BLaER1 (cell line): Measurements from ENCODE around the gene ZNF43.
A peak's percentile ranks its signal among the peaks of the same experiment; 100 is the strongest.

Experiments
- H3K27ac ChIP-seq: shearing (Covaris generic); formaldehyde crosslinking; 2 replicates; pipeline ENCODE4 v1.8.1; 2022
- H3K27me3 ChIP-seq: shearing (Covaris generic); formaldehyde crosslinking; 2 replicates; pipeline ENCODE4 v1.8.1; 2022
- H3K36me3 ChIP-seq: shearing (Covaris generic); formaldehyde crosslinking; 2 replicates; pipeline ENCODE4 v1.8.1; 2022
- H3K4me1 ChIP-seq: shearing (Covaris generic); formaldehyde crosslinking; 2 replicates; pipeline ENCODE4 v1.8.1; 2022
- H3K4me2 ChIP-seq: shearing (Covaris generic); formaldehyde crosslinking; 2 replicates; pipeline ENCODE4 v1.8.1; 2022
- H3K4me3 ChIP-seq: shearing (Covaris generic); formaldehyde crosslinking; 2 replicates; pipeline ENCODE4 v1.8.1; 2022
- H3K9ac ChIP-seq: shearing (Covaris generic); formaldehyde crosslinking; 2 replicates; pipeline ENCODE4 v1.8.1; 2022
- H3K9me3 ChIP-seq: shearing (Covaris generic); formaldehyde crosslinking; 2 replicates; pipeline ENCODE4 v1.8.1; 2022
- H4K20me1 ChIP-seq: shearing (Covaris generic); formaldehyde crosslinking; 2 replicates; pipeline ENCODE4 v1.8.1; 2022
- Cebpa-rat ChIP-seq: shearing (Covaris generic); IDR thresholded peaks from 2 replicates; pipeline ENCODE4 v1.8.1; 2022

The ZNF43 gene

DNA sequence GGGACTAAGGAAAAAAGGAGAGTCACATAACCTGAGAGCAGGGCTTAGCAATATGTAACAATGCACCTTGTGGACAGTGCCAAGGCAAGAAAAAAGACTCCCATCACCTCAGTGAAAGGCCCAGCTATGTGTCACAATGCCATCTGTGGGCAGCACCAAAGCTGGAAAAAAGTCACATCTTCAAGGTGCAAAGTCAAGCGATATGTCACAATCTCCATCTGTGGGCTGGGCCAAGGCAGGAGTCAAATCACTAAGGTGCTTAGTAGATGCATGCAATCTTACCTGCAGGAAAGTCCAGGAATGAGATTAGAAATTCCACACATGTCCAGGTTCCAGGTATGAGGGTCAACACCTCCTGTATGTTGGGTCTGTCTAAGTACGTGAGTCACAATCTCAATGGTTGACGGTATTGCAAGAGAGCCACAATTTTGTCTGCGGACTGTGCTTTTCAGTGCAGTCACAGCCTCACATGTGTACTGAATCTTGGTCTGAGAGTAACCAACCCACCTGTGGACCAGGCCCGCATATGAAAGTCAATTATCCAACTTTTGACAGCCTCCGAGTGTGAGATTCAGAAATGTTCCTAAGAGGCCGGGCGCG lies 14.8 kb upstream of the ZNF43 start:
- peak overlapping the region; percentile 95 for H3K9ac ChIP-seq
- no peak for TF ChIP-seq Cebpa-rat
- H3K4me3 ChIP-seq = peak overlapping the region; percentile 92
- peak overlapping the region; percentile 85 for H3K4me2 ChIP-seq
- H4K20me1 ChIP-seq = peaks cover 24% of the 10 kb centered on the region
- peaks cover 21% of the 10 kb centered on the region for H3K4me1 ChIP-seq
- H3K27me3 ChIP-seq = no peaks in the 10 kb centered on the region
- H3K9me3 ChIP-seq = peaks cover 39% of the 10 kb centered on the region
- peaks cover 51% of the 10 kb centered on the region for H3K36me3 ChIP-seq
- H3K27ac ChIP-seq = peak overlapping the region; percentile 95; the same call in 1 of the 2 replicates

DNA sequence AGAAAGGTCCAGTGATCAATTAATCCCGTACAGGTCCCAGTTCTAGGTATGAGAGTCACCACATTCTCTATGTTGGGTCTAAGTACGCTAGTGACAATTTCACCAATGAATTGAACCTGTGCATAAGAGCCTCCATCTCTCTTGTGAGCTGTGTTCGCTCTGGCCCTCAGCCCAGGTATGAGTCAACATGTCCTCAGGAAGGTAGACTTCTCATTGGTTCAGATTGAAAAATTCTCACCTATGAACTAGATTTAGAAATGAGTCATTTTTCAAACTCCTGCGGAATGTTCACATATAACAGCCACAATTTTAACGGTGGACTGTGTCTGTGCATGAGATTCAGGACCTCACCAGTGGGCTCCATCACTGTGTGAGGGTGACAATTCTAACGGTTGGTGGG lies 12.7 kb upstream of the ZNF43 start:
- no peak for TF ChIP-seq Cebpa-rat
- Histone ChIP-seq H3K36me3 (peaks cover 71% of the 10 kb centered on the region), H3K9ac (no peak overlapping the region), H3K4me1 (peaks cover 21% of the 10 kb centered on the region), H4K20me1 (peaks cover 36% of the 10 kb centered on the region), H3K9me3 (peaks cover 39% of the 10 kb centered on the region), H3K27ac (no peak overlapping the region), H3K4me3 (no peak overlapping the region), H3K4me2 (no peak overlapping the region), H3K27me3 (no peaks in the 10 kb centered on the region)

DNA sequence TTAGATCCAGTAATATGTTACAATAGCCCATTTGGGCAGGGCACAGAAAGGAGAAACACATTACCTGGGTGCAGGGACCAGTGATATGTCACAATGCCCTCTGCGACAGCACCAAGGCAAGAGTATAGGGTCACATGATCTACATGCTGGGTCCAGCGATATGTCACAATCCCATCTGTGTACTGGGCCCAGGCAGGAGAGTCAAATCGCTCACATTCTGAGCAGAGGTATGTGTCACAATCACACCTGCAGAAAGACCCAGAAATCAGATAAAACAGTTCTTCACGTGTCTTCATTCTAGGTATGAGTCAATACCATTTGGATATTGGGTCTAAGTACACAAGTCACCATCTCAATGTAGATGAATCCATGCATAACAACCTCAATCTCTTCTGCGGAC lies 7.1 kb upstream of the ZNF43 start:
- Histone ChIP-seq H3K4me3 (no peak overlapping the region), H3K4me1 (no peaks in the 10 kb centered on the region), H3K9me3 (peaks cover 5% of the 10 kb centered on the region; the same call in 1 of the 2 replicates), H3K27me3 (no peaks in the 10 kb centered on the region), H3K4me2 (no peak overlapping the region), H3K9ac (no peak overlapping the region), H3K36me3 (peaks cover 100% of the 10 kb centered on the region), H3K27ac (no peak overlapping the region), H4K20me1 (peaks cover 53% of the 10 kb centered on the region)
- TF ChIP-seq Cebpa-rat = no peak

DNA sequence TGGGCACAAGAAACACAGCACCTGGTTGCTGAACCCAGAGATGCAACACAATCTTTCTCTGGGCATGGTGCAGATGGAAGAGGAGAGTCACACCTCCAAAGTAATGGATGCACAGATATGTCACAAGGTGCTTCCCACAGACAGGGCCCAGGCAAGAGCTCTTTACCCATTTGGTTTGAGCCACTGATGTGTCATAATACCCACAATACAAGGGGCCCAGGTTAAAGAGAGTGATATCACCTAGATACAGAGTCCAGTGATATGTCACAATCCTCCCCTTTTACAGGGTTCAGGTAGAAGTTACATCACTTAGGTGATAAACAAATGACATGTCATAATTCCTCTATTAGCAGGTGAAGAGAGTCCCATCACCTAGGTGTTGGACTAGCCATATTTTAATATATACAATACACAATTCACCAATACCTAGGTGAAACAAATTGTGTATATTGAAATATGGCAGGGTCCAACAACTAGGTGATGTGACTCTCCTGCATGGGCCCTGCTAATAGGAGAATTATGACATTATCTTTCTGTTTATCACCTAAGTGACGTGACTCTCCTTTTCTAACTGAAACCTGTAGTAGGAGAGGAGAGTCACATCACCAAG lies 5.6 kb upstream of the ZNF43 start:
- Histone ChIP-seq H3K27me3 (no peaks in the 10 kb centered on the region), H3K4me3 (no peak overlapping the region), H4K20me1 (peaks cover 38% of the 10 kb centered on the region), H3K4me1 (peaks cover 3% of the 10 kb centered on the region), H3K27ac (no peak overlapping the region), H3K4me2 (no peak overlapping the region), H3K9me3 (no peaks in the 10 kb centered on the region), H3K36me3 (peaks cover 93% of the 10 kb centered on the region), H3K9ac (no peak overlapping the region)
- TF ChIP-seq Cebpa-rat = no peak

DNA sequence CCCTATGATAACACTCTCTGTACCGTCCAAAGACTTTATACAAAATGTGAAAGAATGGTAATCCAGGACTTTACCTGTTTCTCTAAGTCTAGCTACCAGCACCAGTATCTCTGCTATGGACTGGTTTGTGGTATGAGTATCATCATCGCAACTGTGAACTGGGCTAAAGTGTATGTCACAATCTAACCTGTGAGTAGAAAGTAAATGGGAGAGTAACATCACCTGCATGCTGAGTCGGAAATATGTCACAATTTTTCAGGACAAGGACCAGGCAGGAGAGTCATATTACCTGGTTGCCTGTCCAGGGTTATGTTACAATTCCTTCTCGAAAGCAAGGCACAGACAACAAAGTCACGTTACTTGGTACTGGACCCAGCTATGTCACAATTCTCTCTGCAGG lies 5.1 kb upstream of the ZNF43 start:
- Histone ChIP-seq H3K9me3 (no peaks in the 10 kb centered on the region), H3K4me1 (peaks cover 7% of the 10 kb centered on the region), H3K4me3 (no peak overlapping the region), H3K9ac (no peak overlapping the region), H4K20me1 (peaks cover 33% of the 10 kb centered on the region), H3K27ac (no peak overlapping the region), H3K36me3 (peaks cover 88% of the 10 kb centered on the region), H3K4me2 (no peak overlapping the region), H3K27me3 (no peaks in the 10 kb centered on the region)
- TF ChIP-seq Cebpa-rat = no peak

DNA sequence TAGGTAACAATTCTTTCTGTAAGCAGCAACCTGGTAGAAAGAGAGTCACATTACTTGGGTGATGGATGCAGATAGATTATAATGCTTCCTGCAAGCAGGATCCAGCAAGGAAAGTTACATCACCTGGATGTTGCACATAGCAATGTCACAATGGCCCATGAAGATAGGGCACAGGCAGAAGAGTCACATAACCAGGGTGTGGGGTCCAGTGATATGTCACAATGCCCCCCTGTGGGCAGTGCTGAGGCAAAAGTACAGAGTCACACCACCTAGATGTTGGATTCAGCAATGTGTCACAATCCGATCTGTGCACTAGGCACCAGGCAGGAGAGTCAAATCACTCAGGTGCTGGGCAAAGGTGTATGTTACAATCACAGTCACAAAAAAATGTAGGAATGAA lies 4.0 kb upstream of the ZNF43 start:
- H3K4me1 ChIP-seq = peaks cover 7% of the 10 kb centered on the region
- H3K27me3 ChIP-seq = no peaks in the 10 kb centered on the region
- peaks cover under 1% of the 10 kb centered on the region; the same call in 1 of the 2 replicates for H3K9me3 ChIP-seq
- TF ChIP-seq Cebpa-rat = no peak
- H3K4me3 ChIP-seq = no peak overlapping the region
- H3K9ac ChIP-seq = no peak overlapping the region
- H3K36me3 ChIP-seq = peaks cover 77% of the 10 kb centered on the region
- H3K27ac ChIP-seq = no peak overlapping the region
- peaks cover 22% of the 10 kb centered on the region; the same call in 1 of the 2 replicates for H4K20me1 ChIP-seq
- H3K4me2 ChIP-seq = no peak overlapping the region

DNA sequence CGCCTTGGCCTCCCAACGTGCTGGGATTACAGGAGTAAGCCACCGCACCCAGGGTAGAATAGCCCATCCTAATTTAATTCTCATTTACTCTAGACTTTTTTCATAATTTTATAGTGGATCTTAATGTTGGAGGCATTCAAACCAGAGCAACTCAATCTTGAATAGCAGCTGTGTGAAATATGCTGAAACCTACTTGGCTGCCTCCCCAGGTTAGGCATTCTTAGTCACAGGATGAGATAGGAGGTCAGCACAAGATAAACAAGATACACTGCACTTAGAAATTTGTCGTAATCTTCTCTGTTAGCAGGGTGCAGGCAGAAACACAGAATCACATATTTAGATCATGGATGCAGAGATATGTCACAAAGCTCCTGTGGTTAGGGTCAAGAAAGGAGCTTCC lies 2.7 kb upstream of the ZNF43 start:
- no peak for TF ChIP-seq Cebpa-rat
- no peak overlapping the region for H3K4me2 ChIP-seq
- H3K9ac ChIP-seq = no peak overlapping the region
- H3K27ac ChIP-seq = no peak overlapping the region
- H3K36me3 ChIP-seq = peaks cover 74% of the 10 kb centered on the region
- H3K4me3 ChIP-seq = no peak overlapping the region
- H4K20me1 ChIP-seq = peaks cover 17% of the 10 kb centered on the region; the same call in 1 of the 2 replicates
- peaks cover 14% of the 10 kb centered on the region for H3K9me3 ChIP-seq
- no peaks in the 10 kb centered on the region for H3K27me3 ChIP-seq
- peaks cover 7% of the 10 kb centered on the region for H3K4me1 ChIP-seq

DNA sequence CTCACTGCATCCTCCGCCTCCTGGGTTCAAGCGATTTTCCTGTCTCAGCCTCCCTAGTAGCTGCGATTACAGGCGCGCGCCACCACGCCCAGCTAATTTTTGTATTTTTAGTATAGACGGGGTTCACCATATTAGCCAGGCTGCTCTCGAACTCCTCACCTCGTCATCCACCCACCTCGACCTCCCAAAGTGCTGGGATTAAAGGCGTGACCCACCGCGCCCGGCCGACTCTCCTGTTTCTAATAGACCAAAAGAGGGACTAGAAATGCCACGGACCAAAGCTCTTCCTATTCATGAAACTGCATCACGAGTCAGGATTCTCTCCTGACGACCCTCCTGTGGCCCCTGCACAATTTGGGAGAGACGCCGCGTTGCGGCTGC lies 563 bp downstream of the ZNF43 start:
- Histone ChIP-seq H4K20me1 (no peaks in the 10 kb centered on the region), H3K36me3 (peaks cover 73% of the 10 kb centered on the region), H3K9me3 (peaks cover 46% of the 10 kb centered on the region), H3K4me1 (peaks cover 7% of the 10 kb centered on the region), H3K27ac (peak overlapping the region; percentile 98), H3K9ac (peak overlapping the region; percentile 99), H3K4me3 (peak overlapping the region; percentile 87), H3K27me3 (no peaks in the 10 kb centered on the region), H3K4me2 (peak overlapping the region; percentile 75)
- no peak for TF ChIP-seq Cebpa-rat

DNA sequence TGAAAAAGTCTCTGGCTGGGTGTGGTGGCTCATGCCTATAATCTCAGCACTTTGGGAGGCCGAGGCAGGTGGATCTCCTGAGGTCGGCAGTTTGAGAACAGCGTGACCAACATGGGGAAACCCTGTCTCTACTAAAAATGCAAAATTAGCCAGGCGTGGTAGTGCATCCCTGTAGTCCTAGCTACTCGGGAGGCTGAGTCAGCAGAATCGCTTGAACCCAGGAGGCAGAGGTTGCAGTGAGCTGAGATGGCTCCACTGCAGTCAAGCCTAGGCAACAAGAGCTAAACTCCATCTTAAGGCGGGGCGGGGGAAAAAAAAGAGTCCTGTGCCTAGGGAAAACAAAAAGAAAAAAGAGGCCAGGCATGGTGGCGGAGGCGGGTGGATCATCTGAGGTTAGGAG lies 2.2 kb downstream of the ZNF43 start:
- Histone ChIP-seq H4K20me1 (no peaks in the 10 kb centered on the region), H3K9me3 (peaks cover 63% of the 10 kb centered on the region), H3K36me3 (peaks cover 72% of the 10 kb centered on the region), H3K27ac (no peak overlapping the region), H3K9ac (no peak overlapping the region), H3K27me3 (no peaks in the 10 kb centered on the region), H3K4me1 (peaks cover 7% of the 10 kb centered on the region), H3K4me3 (peak overlapping the region; percentile 87), H3K4me2 (no peak overlapping the region)
- no peak for TF ChIP-seq Cebpa-rat

DNA sequence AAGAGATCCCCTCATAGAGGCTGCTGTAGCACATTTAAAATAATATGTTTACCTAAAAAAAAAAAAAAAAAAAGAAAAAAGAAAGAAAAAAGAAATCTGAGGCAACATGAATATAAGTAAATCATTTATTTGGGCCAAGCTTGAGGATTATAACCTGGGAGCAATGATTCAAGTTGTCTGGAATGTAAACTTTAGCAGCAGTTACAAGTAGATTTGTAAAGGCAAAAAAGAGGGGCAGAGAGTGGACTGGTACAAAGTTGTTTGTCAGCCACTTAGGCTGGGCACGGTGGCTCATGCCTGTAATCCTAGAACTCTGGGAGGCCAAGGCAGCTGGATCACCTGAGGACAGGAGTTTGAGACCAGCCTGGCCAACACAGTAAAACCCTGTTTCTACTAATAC lies 11.3 kb downstream of the ZNF43 start:
- no peak overlapping the region for H3K27ac ChIP-seq
- no peak for TF ChIP-seq Cebpa-rat
- no peak overlapping the region for H3K9ac ChIP-seq
- no peaks in the 10 kb centered on the region for H4K20me1 ChIP-seq
- peaks cover 100% of the 10 kb centered on the region for H3K9me3 ChIP-seq
- H3K36me3 ChIP-seq = peaks cover 99% of the 10 kb centered on the region
- H3K27me3 ChIP-seq = no peaks in the 10 kb centered on the region
- no peak overlapping the region for H3K4me2 ChIP-seq
- no peak overlapping the region for H3K4me3 ChIP-seq
- no peaks in the 10 kb centered on the region for H3K4me1 ChIP-seq
